ENCODE measurements around the gene MYOZ2.
"Not testable (repeated sequence)": the region's sequence is repeated elsewhere in the genome, so short reads cannot be mapped to it uniquely, and the experiment has no call there.

MYOZ2 gene

GRCh38 chr4:119113033-119113655, 22.5 kb upstream of the MYOZ2 start:
- Mint-ChIP-seq H3K4me1 (no peaks in the 10 kb centered on the region), H3K4me3 (no peak overlapping the region), H3K27ac (no peak overlapping the region), H3K9me3 (no peaks in the 10 kb centered on the region), H3K36me3 (no peaks in the 10 kb centered on the region)
- ATAC-seq (peak; percentile 44), DNase-seq (ENCODE audit: low spot score in 2 of 2) (no peak)

GRCh38 chr4:119116021-119116420, 19.6 kb upstream of the MYOZ2 start:
- no peaks in the 10 kb centered on the region for H3K36me3 Mint-ChIP-seq
- H3K4me3 Mint-ChIP-seq: no peak overlapping the region
- ATAC-seq (no peak), DNase-seq (ENCODE audit: low spot score in 2 of 2) (no peak)
- H3K27ac Mint-ChIP-seq: no peak overlapping the region
- H3K9me3 Mint-ChIP-seq: no peaks in the 10 kb centered on the region
- no peaks in the 10 kb centered on the region for H3K4me1 Mint-ChIP-seq

GRCh38 chr4:119116925-119117900, 18.4 kb upstream of the MYOZ2 start:
- DNase-seq (ENCODE audit: low spot score in 2 of 2) (no peak), ATAC-seq (no peak)
- Mint-ChIP-seq H3K4me1 (no peaks in the 10 kb centered on the region), H3K27ac (no peak overlapping the region), H3K36me3 (no peaks in the 10 kb centered on the region), H3K9me3 (no peaks in the 10 kb centered on the region), H3K4me3 (no peak overlapping the region)

- H3K4me1 Mint-ChIP-seq: no peaks in the 10 kb centered on the region
- no peaks in the 10 kb centered on the region for H3K9me3 Mint-ChIP-seq
- ATAC-seq: no peak
- H3K4me3 Mint-ChIP-seq: no peak overlapping the region
- H3K36me3 Mint-ChIP-seq: no peaks in the 10 kb centered on the region
- H3K27ac Mint-ChIP-seq: no peak overlapping the region
- no peak for DNase-seq (ENCODE audit: low spot score in 2 of 2)
Measured at GRCh38 chr4:119118397-119118796, 17.2 kb upstream of the MYOZ2 start.

GRCh38 chr4:119124352-119124751, 11.3 kb upstream of the MYOZ2 start:
- Mint-ChIP-seq H3K4me3 (no peak overlapping the region), H3K27ac (no peak overlapping the region), H3K4me1 (no peaks in the 10 kb centered on the region), H3K9me3 (no peaks in the 10 kb centered on the region), H3K36me3 (no peaks in the 10 kb centered on the region)
- no peak for DNase-seq (ENCODE audit: low spot score in 2 of 2)
- ATAC-seq: no peak

- H3K4me3 Mint-ChIP-seq: no peak overlapping the region
Measured at GRCh38 chr4:119125931-119126330, 9.7 kb upstream of the MYOZ2 start.

GRCh38 chr4:119128148-119128547, 7.5 kb upstream of the MYOZ2 start:
- H3K4me3 Mint-ChIP-seq: no peak overlapping the region
- no peaks in the 10 kb centered on the region for H3K9me3 Mint-ChIP-seq
- H3K4me1 Mint-ChIP-seq: no peaks in the 10 kb centered on the region
- H3K36me3 Mint-ChIP-seq: no peaks in the 10 kb centered on the region
- DNase-seq (ENCODE audit: low spot score in 2 of 2) (no peak), ATAC-seq (no peak)
- H3K27ac Mint-ChIP-seq: no peak overlapping the region

More at GRCh38 chr4:119125931-119126330, 9.7 kb upstream of the MYOZ2 start:
- DNase-seq (ENCODE audit: low spot score in 2 of 2) (no peak), ATAC-seq (no peak)
- Mint-ChIP-seq H3K27ac (no peak overlapping the region), H3K4me1 (no peaks in the 10 kb centered on the region), H3K36me3 (no peaks in the 10 kb centered on the region), H3K9me3 (no peaks in the 10 kb centered on the region)

- Mint-ChIP-seq H3K4me1 (no peaks in the 10 kb centered on the region), H3K27ac (no peak overlapping the region), H3K36me3 (no peaks in the 10 kb centered on the region), H3K4me3 (no peak overlapping the region), H3K9me3 (no peaks in the 10 kb centered on the region)
- DNase-seq (ENCODE audit: low spot score in 2 of 2) (no peak), ATAC-seq (no peak)
Measured at GRCh38 chr4:119130365-119131065, 5.1 kb upstream of the MYOZ2 start.

GRCh38 chr4:119131164-119131563, 4.5 kb upstream of the MYOZ2 start:
- Mint-ChIP-seq H3K4me3 (no peak overlapping the region), H3K36me3 (no peaks in the 10 kb centered on the region), H3K9me3 (no peaks in the 10 kb centered on the region), H3K4me1 (no peaks in the 10 kb centered on the region), H3K27ac (no peak overlapping the region)
- ATAC-seq: no peak
- DNase-seq (ENCODE audit: low spot score in 2 of 2): no peak

- Mint-ChIP-seq H3K36me3 (no peaks in the 10 kb centered on the region), H3K27ac (no peak overlapping the region), H3K9me3 (no peaks in the 10 kb centered on the region), H3K4me3 (no peak overlapping the region), H3K4me1 (no peaks in the 10 kb centered on the region)
- no peak for DNase-seq (ENCODE audit: low spot score in 2 of 2)
- ATAC-seq: peak; percentile 76
Measured at GRCh38 chr4:119132306-119132705, 3.3 kb upstream of the MYOZ2 start.

- Mint-ChIP-seq H3K36me3 (no peaks in the 10 kb centered on the region), H3K27ac (no peak overlapping the region), H3K4me3 (no peak overlapping the region), H3K4me1 (peaks cover 10% of the 10 kb centered on the region), H3K9me3 (no peaks in the 10 kb centered on the region)
- DNase-seq (ENCODE audit: low spot score in 2 of 2) (no peak), ATAC-seq (no peak)
Measured at GRCh38 chr4:119136546-119136945, 914 bp downstream of the MYOZ2 start.

- peaks cover 10% of the 10 kb centered on the region for H3K4me1 Mint-ChIP-seq
Measured at GRCh38 chr4:119138046-119138445, 2.4 kb downstream of the MYOZ2 start.

GRCh38 chr4:119139311-119139710, 3.7 kb downstream of the MYOZ2 start:
- peak overlapping the region; percentile 16 for H3K27ac Mint-ChIP-seq
- no peak for DNase-seq (ENCODE audit: low spot score in 2 of 2)
- H3K4me3 Mint-ChIP-seq: no peak overlapping the region
- no peaks in the 10 kb centered on the region for H3K9me3 Mint-ChIP-seq
- peaks cover 10% of the 10 kb centered on the region for H3K4me1 Mint-ChIP-seq
- no peaks in the 10 kb centered on the region for H3K36me3 Mint-ChIP-seq
- ATAC-seq: no peak

More at GRCh38 chr4:119138046-119138445, 2.4 kb downstream of the MYOZ2 start:
- no peak for ATAC-seq
- no peak overlapping the region for H3K4me3 Mint-ChIP-seq
- H3K9me3 Mint-ChIP-seq: no peaks in the 10 kb centered on the region
- H3K36me3 Mint-ChIP-seq: no peaks in the 10 kb centered on the region
- DNase-seq (ENCODE audit: low spot score in 2 of 2): no peak
- H3K27ac Mint-ChIP-seq: no peak overlapping the region

- no peak for ATAC-seq
- H3K36me3 Mint-ChIP-seq: no peaks in the 10 kb centered on the region
- H3K27ac Mint-ChIP-seq: peak overlapping the region; percentile 16
- H3K4me3 Mint-ChIP-seq: no peak overlapping the region
- DNase-seq (ENCODE audit: low spot score in 2 of 2): no peak
- peaks cover 10% of the 10 kb centered on the region for H3K4me1 Mint-ChIP-seq
- H3K9me3 Mint-ChIP-seq: no peaks in the 10 kb centered on the region
Measured at GRCh38 chr4:119139822-119140252, 4.2 kb downstream of the MYOZ2 start.

- not testable (repeated sequence) for DNase-seq (ENCODE audit: low spot score in 2 of 2); H3K36me3 Mint-ChIP-seq; H3K9me3 Mint-ChIP-seq; H3K4me3 Mint-ChIP-seq; H3K27ac Mint-ChIP-seq; ATAC-seq
- peaks cover 10% of the 10 kb centered on the region for H3K4me1 Mint-ChIP-seq
Measured at GRCh38 chr4:119141283-119141682, 5.7 kb downstream of the MYOZ2 start.

All from stimulated activated effector memory CD8-positive, alpha-beta T cell treated with anti-CD3 and anti-CD28 coated beads, Interleukin-12 subunit alpha, Interleukin-12 subunit beta, amount 100 ng/mL, for 72 hours (primary cell).